ENCODE data around the gene TMC2.

TMC2 gene

DNA sequence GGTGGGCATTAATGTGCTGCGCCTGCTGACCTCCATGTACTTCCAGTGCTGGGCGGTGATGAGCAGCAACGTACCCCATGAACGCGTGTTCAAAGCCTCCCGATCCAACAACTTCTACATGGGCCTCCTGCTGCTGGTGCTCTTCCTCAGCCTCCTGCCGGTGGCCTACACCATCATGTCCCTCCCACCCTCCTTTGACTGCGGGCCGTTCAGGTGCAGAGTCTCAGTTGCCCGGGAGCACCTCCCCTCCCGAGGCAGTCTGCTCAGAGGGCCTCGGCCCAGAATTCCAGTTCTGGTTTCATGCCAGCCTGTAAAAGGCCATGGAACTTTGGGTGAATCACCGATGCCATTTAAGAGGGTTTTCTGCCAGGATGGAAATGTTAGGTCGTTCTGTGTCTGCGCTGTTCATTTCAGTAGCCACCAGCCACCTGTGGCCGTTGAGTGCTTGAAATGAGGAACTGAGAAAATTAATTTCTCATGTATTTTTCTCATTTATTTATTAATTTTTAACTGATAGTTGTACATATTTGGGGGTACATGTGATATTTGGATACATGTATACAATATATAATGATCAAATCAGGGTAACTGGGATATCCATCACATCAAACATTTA is 80.8 kb downstream of the TMC2 start:
- no peak for DNase-seq (ENCODE audit: low read depth)
- TF ChIP-seq, protein P1, sequence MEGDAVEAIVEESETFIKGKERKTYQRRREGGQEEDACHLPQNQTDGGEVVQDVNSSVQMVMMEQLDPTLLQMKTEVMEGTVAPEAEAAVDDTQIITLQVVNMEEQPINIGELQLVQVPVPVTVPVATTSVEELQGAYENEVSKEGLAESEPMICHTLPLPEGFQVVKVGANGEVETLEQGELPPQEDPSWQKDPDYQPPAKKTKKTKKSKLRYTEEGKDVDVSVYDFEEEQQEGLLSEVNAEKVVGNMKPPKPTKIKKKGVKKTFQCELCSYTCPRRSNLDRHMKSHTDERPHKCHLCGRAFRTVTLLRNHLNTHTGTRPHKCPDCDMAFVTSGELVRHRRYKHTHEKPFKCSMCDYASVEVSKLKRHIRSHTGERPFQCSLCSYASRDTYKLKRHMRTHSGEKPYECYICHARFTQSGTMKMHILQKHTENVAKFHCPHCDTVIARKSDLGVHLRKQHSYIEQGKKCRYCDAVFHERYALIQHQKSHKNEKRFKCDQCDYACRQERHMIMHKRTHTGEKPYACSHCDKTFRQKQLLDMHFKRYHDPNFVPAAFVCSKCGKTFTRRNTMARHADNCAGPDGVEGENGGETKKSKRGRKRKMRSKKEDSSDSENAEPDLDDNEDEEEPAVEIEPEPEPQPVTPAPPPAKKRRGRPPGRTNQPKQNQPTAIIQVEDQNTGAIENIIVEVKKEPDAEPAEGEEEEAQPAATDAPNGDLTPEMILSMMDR (conservative IDR thresholded peaks at IDR 0.05; ENCODE audit: low read depth, low read length) = no peak
- H3K4me3 ChIP-seq (ENCODE audit: low read length) = no peak overlapping the region

GRCh38 chr20:2618815-2619214 is 82.4 kb downstream of the TMC2 start:
- TF ChIP-seq, protein P1 (conservative IDR thresholded peaks at IDR 0.05; ENCODE audit: low read depth, low read length) = no peak
- H3K4me3 ChIP-seq (ENCODE audit: low read length) = no peak overlapping the region
- no peak for DNase-seq (ENCODE audit: low read depth)

GRCh38 chr20:2619337-2619736 is 83.0 kb downstream of the TMC2 start:
- TF ChIP-seq, protein P1 (conservative IDR thresholded peaks at IDR 0.05; ENCODE audit: low read depth, low read length) = no peak
- no peak for DNase-seq (ENCODE audit: low read depth)
- no peak overlapping the region for H3K4me3 ChIP-seq (ENCODE audit: low read length)

DNA sequence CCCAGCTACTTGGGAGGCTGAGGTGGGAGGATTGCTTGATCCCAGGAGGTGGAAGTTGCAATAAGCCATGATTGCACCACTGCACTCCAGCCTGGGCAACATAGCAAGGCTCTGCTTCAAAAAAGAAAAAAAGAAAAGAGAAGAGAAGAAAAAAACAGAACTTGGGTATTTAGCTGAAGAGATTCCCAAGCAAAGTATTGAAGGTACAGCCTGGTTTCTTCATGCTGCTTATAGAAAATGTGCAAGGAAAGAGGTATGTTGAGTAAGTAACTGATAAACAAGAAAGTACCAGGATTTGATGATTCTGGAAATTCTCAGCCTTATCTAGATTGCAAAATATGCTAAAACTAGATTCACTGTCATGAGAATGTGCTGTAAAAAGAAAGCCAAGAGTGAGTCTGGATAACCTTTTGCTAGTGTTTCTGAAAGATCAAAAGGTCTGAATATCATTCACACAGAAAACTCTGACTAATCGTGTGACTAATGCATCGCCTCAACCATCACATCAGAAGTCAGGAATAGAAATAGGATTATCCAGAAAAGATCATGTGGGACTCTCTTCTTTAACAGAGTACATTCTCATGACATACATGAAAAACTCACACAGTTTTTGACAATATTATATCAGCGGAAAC is 83.7 kb downstream of the TMC2 start:
- TF ChIP-seq, protein P1 (conservative IDR thresholded peaks at IDR 0.05; ENCODE audit: low read depth, low read length) = no peak
- H3K4me3 ChIP-seq (ENCODE audit: low read length) = no peak overlapping the region
- DNase-seq (ENCODE audit: low read depth) = peak; percentile 53

DNA sequence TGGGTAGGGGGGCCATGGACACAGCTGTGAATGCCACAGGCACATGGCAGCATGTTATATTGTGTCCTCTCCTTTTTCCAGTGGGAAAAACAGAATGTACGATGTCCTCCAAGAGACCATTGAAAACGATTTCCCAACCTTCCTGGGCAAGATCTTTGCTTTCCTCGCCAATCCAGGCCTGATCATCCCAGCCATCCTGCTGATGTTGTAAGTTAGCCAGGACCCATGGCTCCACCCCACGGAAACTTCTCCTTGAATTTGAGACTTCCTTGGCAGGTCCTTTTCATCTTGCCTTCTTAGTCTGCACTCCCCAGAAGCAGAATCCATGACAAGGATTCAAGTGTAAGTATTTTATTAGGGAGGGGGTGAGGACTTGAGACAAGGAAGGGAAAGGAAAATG is 87.8 kb downstream of the TMC2 start:
- TF ChIP-seq, protein P1 (conservative IDR thresholded peaks at IDR 0.05; ENCODE audit: low read depth, low read length) = no peak
- DNase-seq (ENCODE audit: low read depth) = no peak
- no peak overlapping the region for H3K4me3 ChIP-seq (ENCODE audit: low read length)

- DNase-seq (ENCODE audit: low read depth) = no peak
- H3K4me3 ChIP-seq (ENCODE audit: low read length) = no peak overlapping the region
- TF ChIP-seq, protein P1 (conservative IDR thresholded peaks at IDR 0.05; ENCODE audit: low read depth, low read length) = no peak
These were observed 88.7 kb downstream of the TMC2 start for GRCh38 chr20:2625062-2625461.
